ENCODE results near the gene ELMO1. TPM values are rescaled to one million over a fixed set of nuclear protein-coding genes. Genes with fewer than 3 reads are reported as not detected.
A peak's percentile ranks its signal among the peaks of the same experiment; 100 is the strongest.

Gene ELMO1
- total and polyA plus RNA-seq, 2 of the 13 experiments (the other 11 are each of a cell fraction or from before 2014, with no cell fraction given), result 0.11 to 0.17 TPM

DNA sequence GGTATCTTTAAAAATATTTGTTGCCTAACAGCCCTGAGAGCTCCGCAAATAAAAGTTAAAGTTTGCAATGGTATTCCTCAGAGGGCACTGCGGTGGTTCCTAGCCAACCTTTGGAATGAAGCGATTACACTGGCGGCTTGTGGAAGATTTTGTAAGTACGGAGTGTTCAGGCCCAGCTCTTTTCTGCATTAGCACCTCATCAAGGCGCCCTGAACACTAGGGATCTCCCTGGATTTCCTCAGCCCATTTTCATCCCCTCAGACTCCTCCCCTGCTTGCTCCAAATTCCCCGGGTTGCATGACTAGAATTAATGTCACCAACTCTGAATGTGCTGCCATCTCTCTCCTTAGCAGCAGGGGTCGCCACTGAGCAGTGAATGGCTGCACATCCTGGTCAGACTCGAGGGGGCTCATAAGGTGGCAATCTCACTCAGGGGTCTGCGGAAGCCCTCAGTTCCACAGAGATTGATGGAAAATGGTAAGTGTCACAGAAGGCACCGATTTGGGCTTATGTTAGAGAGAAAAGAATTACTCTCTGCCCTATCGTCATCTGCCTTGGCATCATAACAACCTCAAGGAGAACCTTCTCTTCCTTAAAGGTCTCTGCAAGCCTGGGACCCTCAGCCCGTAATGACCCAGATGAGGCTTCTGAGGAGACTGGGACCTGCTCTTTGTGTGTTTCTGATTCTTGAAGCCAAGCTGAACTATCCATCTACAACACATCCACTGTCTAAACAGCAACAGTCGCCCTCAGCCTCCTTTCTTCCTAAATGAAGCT, 461.5 kb downstream of the ELMO1 start:
- H4K20me1 ChIP-seq (ENCODE audit: insufficient read depth, low read length), result no peaks in the 10 kb centered on the region
- H3K27ac ChIP-seq (ENCODE audit: extremely low read length, insufficient read depth, low read length), result no peak overlapping the region
- in situ Hi-C loops (cut with HindIII; ENCODE audit: extremely low pct_ligation_motif_present, low pct_unique_long_range_greater_than_20kb), result no loop called here
- no peak overlapping the region for H3K9ac ChIP-seq (ENCODE audit: insufficient read depth, low read depth, low read length)
- peak; percentile 36 for DNase-seq (ENCODE audit: low spot score)
- ChIA-PET POLR2A (interaction anchor here (1.4 to 8.1 kb wide), 3 partner anchors 15 to 28 kb away, joined by 4 to 112 read pairs (median 4); no protein-coding TSS in a partner anchor), CTCF (ENCODE audit: low intra/inter-chr PET ratio, low total read pairs) (interaction anchor here (0.8 to 2.9 kb wide), 3 partner anchors 20 to 211 kb away, joined by 4 to 19 read pairs (median 6); no protein-coding TSS in a partner anchor)
- FAIRE-seq, result no peak
- no peaks in the 10 kb centered on the region for H3K27me3 ChIP-seq (ENCODE audit: control insufficient read depth in 1 of 2, insufficient read depth in 2 of 2, low read length in 2 of 2)
- no peak overlapping the region for H3K4me3 ChIP-seq (replicated peaks in 1 of 3; ENCODE audit: insufficient read depth in 1 of 3, low read depth in 2 of 3, low read length in 3 of 3)
- intact Hi-C loops (cut with micrococcal nuclease; ENCODE audit: unreplicated experiment), result loop anchor here (1.0 to 2.0 kb wide), 3 partner anchors 20 to 212 kb away; no protein-coding TSS in a partner anchor
- 65% methylated on average over 14 of the region's 14 CpGs for WGBS (ENCODE audit: low lambda C conversion rate)
- peaks cover 43% of the 10 kb centered on the region for H3K4me1 ChIP-seq (ENCODE audit: insufficient read depth, low read length)
- H3K79me2 ChIP-seq (ENCODE audit: insufficient read depth, low read length), result no peaks in the 10 kb centered on the region
- H2AFZ ChIP-seq (ENCODE audit: low read length), result no peak overlapping the region
- BruUV-seq (replicated peaks), result no TSS peak
- peak overlapping the region; percentile 26; the same call in 1 of the 2 replicates for H3K4me2 ChIP-seq (ENCODE audit: low read depth, low read length)
- no peaks in the 10 kb centered on the region for H3K9me3 ChIP-seq (ENCODE audit: low read length)
- H3K36me3 ChIP-seq (replicated peaks in 1 of 2; ENCODE audit: control insufficient read depth in 1 of 2, insufficient read depth in 2 of 2, low read length in 2 of 2), result no peaks in the 10 kb centered on the region
- peak; percentile 68 for ATAC-seq
- TF ChIP-seq ZNF263 (CRISPR knock-in tag; IDR thresholded peaks at IDR 0.05), result 0 out of 2 replicates have a peak, but pooled peaks have one; percentile 47
- peak; percentile 68 for TF ChIP-seq RAD21 (CRISPR knock-in tag; IDR thresholded peaks at IDR 0.05)
- no peak for TF ChIP-seq NFYB (CRISPR knock-in tag; IDR thresholded peaks at IDR 0.05)
- TF ChIP-seq TCF7L2 (IDR thresholded peaks at IDR 0.05; ENCODE audit: low read depth, low read length), result no peak
- peak; percentile 54; the same call in 1 of the 2 replicates for TF ChIP-seq ZMYM2 (CRISPR knock-in tag; IDR thresholded peaks at IDR 0.05)
- no peak for TF ChIP-seq ETV5 (CRISPR knock-in tag; IDR thresholded peaks at IDR 0.05; ENCODE audit: borderline replicate concordance)
- TF ChIP-seq ZNF614 (CRISPR knock-in tag; IDR thresholded peaks at IDR 0.05; ENCODE audit: borderline replicate concordance), result peak; percentile 20; the same call in 1 of the 2 replicates
- TF ChIP-seq KLF6 (CRISPR knock-in tag; IDR thresholded peaks at IDR 0.05), result no peak
- TF ChIP-seq ZNF317 (CRISPR knock-in tag; IDR thresholded peaks at IDR 0.05), result 0 out of 2 replicates have a peak, but pooled peaks have one; percentile 34
- TF ChIP-seq FOXC1 (CRISPR knock-in tag; IDR thresholded peaks at IDR 0.05; ENCODE audit: borderline replicate concordance), result no peak
- no peak for TF ChIP-seq GRHL1 (CRISPR knock-in tag; conservative IDR thresholded peaks at IDR 0.05)
- TF ChIP-seq BCL3 (CRISPR knock-in tag; IDR thresholded peaks at IDR 0.05), result no peak
- TF ChIP-seq, protein P1, sequence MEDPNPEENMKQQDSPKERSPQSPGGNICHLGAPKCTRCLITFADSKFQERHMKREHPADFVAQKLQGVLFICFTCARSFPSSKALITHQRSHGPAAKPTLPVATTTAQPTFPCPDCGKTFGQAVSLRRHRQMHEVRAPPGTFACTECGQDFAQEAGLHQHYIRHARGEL (CRISPR knock-in tag; IDR thresholded peaks at IDR 0.05), result peak; percentile 95
- TF ChIP-seq MEIS2 (CRISPR knock-in tag; IDR thresholded peaks at IDR 0.05), result no peak
- peak; percentile 84 for TF ChIP-seq STAG1 (CRISPR knock-in tag; IDR thresholded peaks at IDR 0.05)
- no peak for TF ChIP-seq NFIB (CRISPR knock-in tag; IDR thresholded peaks at IDR 0.05; ENCODE audit: borderline replicate concordance)
- 0 out of 2 replicates have a peak, but pooled peaks have one; percentile 38 for TF ChIP-seq ZNF574 (CRISPR knock-in tag; IDR thresholded peaks at IDR 0.05)
- TF ChIP-seq MED1 (CRISPR knock-in tag; IDR thresholded peaks at IDR 0.05), result peak; percentile 40; the same call in 1 of the 2 replicates

Measured in HepG2 (cell line).